ENCODE results near the gene BUB1.
"Not testable (repeated sequence)": the region's sequence is repeated elsewhere in the genome, so short reads cannot be mapped to it uniquely, and the experiment has no call there.

BUB1 gene

GRCh38 chr2:110702514-110703380 is 24.9 kb upstream of the BUB1 start:
- H2BK120ac ChIP-seq (ENCODE audit: low read depth, low read length), result no peak overlapping the region
- no peaks in the 10 kb centered on the region for H3K79me1 ChIP-seq (ENCODE audit: low read length)
- no peaks in the 10 kb centered on the region for H3K27me3 ChIP-seq (ENCODE audit: insufficient read depth, low read length, poor library complexity)
- no peak overlapping the region for H3K9ac ChIP-seq (ENCODE audit: low read length)
- H3K36me3 ChIP-seq (ENCODE audit: control insufficient read depth, insufficient read depth, low read length), result no peaks in the 10 kb centered on the region
- no CpG with 5 or more reads among the region's 2 CpGs for WGBS (ENCODE audit: extremely low coverage, insufficient coverage, low lambda C conversion rate)
- H2AK5ac ChIP-seq (ENCODE audit: low read length), result no peak overlapping the region
- H3K56ac ChIP-seq (ENCODE audit: low read length), result no peak overlapping the region
- no peak overlapping the region for H2BK5ac ChIP-seq (ENCODE audit: low read length)
- H2BK15ac ChIP-seq (replicated peaks; ENCODE audit: low read depth), result no peak overlapping the region
- no peak overlapping the region for H3K4me3 ChIP-seq (ENCODE audit: low read length)
- H3K18ac ChIP-seq (ENCODE audit: low read length), result no peak overlapping the region
- H3K4ac ChIP-seq (ENCODE audit: low read depth, low read length), result no peak overlapping the region
- H3K4me2 ChIP-seq (ENCODE audit: low read length), result no peak overlapping the region
- no peak overlapping the region for H3K27ac ChIP-seq (ENCODE audit: low read depth, low read length)
- no peaks in the 10 kb centered on the region for H3K79me2 ChIP-seq (ENCODE audit: control insufficient read depth, insufficient read depth, low read length)
- H3K23ac ChIP-seq (ENCODE audit: low read length), result no peak overlapping the region
- H4K5ac ChIP-seq (ENCODE audit: low read length), result no peak overlapping the region
- DNase-seq, result no peak
- H4K8ac ChIP-seq (ENCODE audit: low read depth, low read length), result no peak overlapping the region
- peaks cover 3% of the 10 kb centered on the region for H3K4me1 ChIP-seq (ENCODE audit: control insufficient read depth, low read depth, low read length)

DNA sequence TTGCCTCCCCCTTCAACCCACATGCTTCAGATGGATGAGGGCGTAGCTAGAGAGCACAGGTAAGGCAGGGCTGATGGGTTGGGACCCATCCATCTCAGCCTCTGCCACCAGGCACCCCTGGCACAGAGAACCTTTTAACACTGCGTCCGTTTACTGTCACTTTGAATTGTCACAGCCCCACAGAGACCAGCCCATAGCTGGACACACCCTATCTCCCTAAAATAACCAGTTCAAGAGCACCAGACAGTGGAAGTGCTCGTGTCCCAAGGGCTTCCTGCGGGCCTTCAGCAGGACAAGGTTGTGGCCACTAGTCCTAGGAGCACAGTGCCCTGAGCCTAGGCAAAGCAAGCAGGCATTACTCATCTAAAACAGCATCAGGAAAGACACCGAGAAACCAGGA is 20.4 kb upstream of the BUB1 start:
- no CpG with 5 or more reads among the region's 6 CpGs for WGBS (ENCODE audit: extremely low coverage, insufficient coverage, low lambda C conversion rate)
- H2BK120ac ChIP-seq (ENCODE audit: low read depth, low read length); H3K23ac ChIP-seq (ENCODE audit: low read length); H3K27ac ChIP-seq (ENCODE audit: low read depth, low read length); H3K79me2 ChIP-seq (ENCODE audit: control insufficient read depth, insufficient read depth, low read length); H3K4me2 ChIP-seq (ENCODE audit: low read length); H3K18ac ChIP-seq (ENCODE audit: low read length); DNase-seq; H3K4me3 ChIP-seq (ENCODE audit: low read length); H2AK5ac ChIP-seq (ENCODE audit: low read length); H2BK15ac ChIP-seq (replicated peaks; ENCODE audit: low read depth); H4K5ac ChIP-seq (ENCODE audit: low read length); H4K8ac ChIP-seq (ENCODE audit: low read depth, low read length); H3K4ac ChIP-seq (ENCODE audit: low read depth, low read length); H3K56ac ChIP-seq (ENCODE audit: low read length); H2BK5ac ChIP-seq (ENCODE audit: low read length); H3K79me1 ChIP-seq (ENCODE audit: low read length); H3K9ac ChIP-seq (ENCODE audit: low read length); H3K4me1 ChIP-seq (ENCODE audit: control insufficient read depth, low read depth, low read length); H3K27me3 ChIP-seq (ENCODE audit: insufficient read depth, low read length, poor library complexity); H3K36me3 ChIP-seq (ENCODE audit: control insufficient read depth, insufficient read depth, low read length): not testable (repeated sequence)

GRCh38 chr2:110695146-110695898 is 17.5 kb upstream of the BUB1 start:
- H3K79me1 ChIP-seq (ENCODE audit: low read length); H2BK5ac ChIP-seq (ENCODE audit: low read length); H3K18ac ChIP-seq (ENCODE audit: low read length); H3K23ac ChIP-seq (ENCODE audit: low read length); H3K27me3 ChIP-seq (ENCODE audit: insufficient read depth, low read length, poor library complexity); H3K9ac ChIP-seq (ENCODE audit: low read length); H3K79me2 ChIP-seq (ENCODE audit: control insufficient read depth, insufficient read depth, low read length); H4K5ac ChIP-seq (ENCODE audit: low read length); H3K36me3 ChIP-seq (ENCODE audit: control insufficient read depth, insufficient read depth, low read length); H3K4ac ChIP-seq (ENCODE audit: low read depth, low read length); H3K4me1 ChIP-seq (ENCODE audit: control insufficient read depth, low read depth, low read length); H2BK15ac ChIP-seq (replicated peaks; ENCODE audit: low read depth); H2AK5ac ChIP-seq (ENCODE audit: low read length); H3K4me3 ChIP-seq (ENCODE audit: low read length); H2BK120ac ChIP-seq (ENCODE audit: low read depth, low read length); H3K27ac ChIP-seq (ENCODE audit: low read depth, low read length); H3K4me2 ChIP-seq (ENCODE audit: low read length); H4K8ac ChIP-seq (ENCODE audit: low read depth, low read length); H3K56ac ChIP-seq (ENCODE audit: low read length): not testable (repeated sequence)
- DNase-seq, result peak; percentile 36
- no CpG with 5 or more reads among the region's 5 CpGs for WGBS (ENCODE audit: extremely low coverage, insufficient coverage, low lambda C conversion rate)

- no peak overlapping the region for H3K4ac ChIP-seq (ENCODE audit: low read depth, low read length)
- no peaks in the 10 kb centered on the region for H3K79me2 ChIP-seq (ENCODE audit: control insufficient read depth, insufficient read depth, low read length)
- no peak overlapping the region for H2BK120ac ChIP-seq (ENCODE audit: low read depth, low read length)
- H3K79me1 ChIP-seq (ENCODE audit: low read length), result no peaks in the 10 kb centered on the region
- WGBS (ENCODE audit: extremely low coverage, insufficient coverage, low lambda C conversion rate), result no CpG with 5 or more reads among the region's 11 CpGs
- H3K9ac ChIP-seq (ENCODE audit: low read length), result no peak overlapping the region
- no peak overlapping the region for H3K23ac ChIP-seq (ENCODE audit: low read length)
- H3K27me3 ChIP-seq (ENCODE audit: insufficient read depth, low read length, poor library complexity), result no peaks in the 10 kb centered on the region
- no peak overlapping the region for H4K8ac ChIP-seq (ENCODE audit: low read depth, low read length)
- H2AK5ac ChIP-seq (ENCODE audit: low read length), result no peak overlapping the region
- peaks cover 4% of the 10 kb centered on the region for H3K4me1 ChIP-seq (ENCODE audit: control insufficient read depth, low read depth, low read length)
- no peak overlapping the region for H3K18ac ChIP-seq (ENCODE audit: low read length)
- H3K4me2 ChIP-seq (ENCODE audit: low read length), result no peak overlapping the region
- H3K36me3 ChIP-seq (ENCODE audit: control insufficient read depth, insufficient read depth, low read length), result no peaks in the 10 kb centered on the region
- H2BK5ac ChIP-seq (ENCODE audit: low read length), result no peak overlapping the region
- no peak overlapping the region for H3K27ac ChIP-seq (ENCODE audit: low read depth, low read length)
- no peak overlapping the region for H2BK15ac ChIP-seq (replicated peaks; ENCODE audit: low read depth)
- H4K5ac ChIP-seq (ENCODE audit: low read length), result no peak overlapping the region
- H3K56ac ChIP-seq (ENCODE audit: low read length), result no peak overlapping the region
- H3K4me3 ChIP-seq (ENCODE audit: low read length), result no peak overlapping the region
- no peak for DNase-seq
Measured at GRCh38 chr2:110691612-110692258, 13.9 kb upstream of the BUB1 start.

- H2AK5ac ChIP-seq (ENCODE audit: low read length), result no peak overlapping the region
- H3K27me3 ChIP-seq (ENCODE audit: insufficient read depth, low read length, poor library complexity), result no peaks in the 10 kb centered on the region
- no peak overlapping the region for H2BK120ac ChIP-seq (ENCODE audit: low read depth, low read length)
- no CpG with 5 or more reads among the region's 4 CpGs for WGBS (ENCODE audit: extremely low coverage, insufficient coverage, low lambda C conversion rate)
- H4K5ac ChIP-seq (ENCODE audit: low read length), result no peak overlapping the region
- H2BK5ac ChIP-seq (ENCODE audit: low read length), result no peak overlapping the region
- peaks cover 4% of the 10 kb centered on the region for H3K4me1 ChIP-seq (ENCODE audit: control insufficient read depth, low read depth, low read length)
- no peaks in the 10 kb centered on the region for H3K36me3 ChIP-seq (ENCODE audit: control insufficient read depth, insufficient read depth, low read length)
- no peak overlapping the region for H4K8ac ChIP-seq (ENCODE audit: low read depth, low read length)
- no peak overlapping the region for H3K56ac ChIP-seq (ENCODE audit: low read length)
- H3K4me3 ChIP-seq (ENCODE audit: low read length), result no peak overlapping the region
- H3K79me2 ChIP-seq (ENCODE audit: control insufficient read depth, insufficient read depth, low read length), result no peaks in the 10 kb centered on the region
- H2BK15ac ChIP-seq (replicated peaks; ENCODE audit: low read depth), result peak overlapping the region; percentile 67
- no peaks in the 10 kb centered on the region for H3K79me1 ChIP-seq (ENCODE audit: low read length)
- H3K23ac ChIP-seq (ENCODE audit: low read length), result no peak overlapping the region
- no peak overlapping the region for H3K4me2 ChIP-seq (ENCODE audit: low read length)
- H3K9ac ChIP-seq (ENCODE audit: low read length), result no peak overlapping the region
- peak overlapping the region; percentile 13 for H3K18ac ChIP-seq (ENCODE audit: low read length)
- no peak overlapping the region for H3K4ac ChIP-seq (ENCODE audit: low read depth, low read length)
- H3K27ac ChIP-seq (ENCODE audit: low read depth, low read length), result no peak overlapping the region
- DNase-seq, result no peak
Measured at GRCh38 chr2:110690083-110690965, 12.5 kb upstream of the BUB1 start.

Data from mesendoderm (in vitro differentiated cells).